Astrocyte (in vitro differentiated cells and primary cell): ENCODE data around the gene SLC25A20. TPM values are rescaled to one million over a fixed set of nuclear protein-coding genes. Genes with fewer than 3 reads are reported as not detected.

Source experiments
- DNase-seq: peaks from one replicate; pipeline ENCODE4 v3.0.0-alpha.2; 2010; ENCODE audit warnings: low read depth
- FAIRE-seq: peaks from 2 replicates; lab custom pipeline; 2011; peaks lifted over from hg19 to GRCh38; lab: Jason Lieb, UNC
- H2AFZ ChIP-seq: 2 replicates; pipeline ENCODE4 v1.6.0; 2012; ENCODE audit warnings: low read depth, low read length, inconsistent platforms
- H3K27ac ChIP-seq: 2 replicates; pipeline ENCODE4 v1.5.1; 2011; ENCODE audit warnings: low read depth, low read length, inconsistent platforms
- H3K27me3 ChIP-seq: 2 replicates; pipeline ENCODE4 v1.6.0; 2011; ENCODE audit warnings: low read length, inconsistent platforms; ENCODE audit not compliant: insufficient read depth
- H3K36me3 ChIP-seq: 2 replicates; pipeline ENCODE4 v1.5.1; 2011; ENCODE audit warnings: low read length, inconsistent platforms; ENCODE audit not compliant: insufficient read depth
- H3K4me1 ChIP-seq: 2 replicates; pipeline ENCODE4 v1.5.1; 2011; ENCODE audit warnings: low read length, inconsistent platforms; ENCODE audit not compliant: insufficient read depth
- H3K4me2 ChIP-seq: 2 replicates; pipeline ENCODE4 v1.6.0; 2012; ENCODE audit warnings: low read length, inconsistent platforms
- H3K4me3 ChIP-seq: 2 replicates; pipeline ENCODE4 v1.5.1; 2011; ENCODE audit warnings: low read depth, mild to moderate bottlenecking, low read length, inconsistent platforms; ENCODE audit not compliant: insufficient read depth
- H3K79me2 ChIP-seq: 2 replicates; pipeline ENCODE4 v1.6.0; 2012; ENCODE audit warnings: mild to moderate bottlenecking, low read length, inconsistent platforms; ENCODE audit not compliant: insufficient read depth
- H3K9ac ChIP-seq: 2 replicates; pipeline ENCODE4 v1.6.0; 2012; ENCODE audit warnings: mild to moderate bottlenecking, low read length, inconsistent platforms
- H3K9me3 ChIP-seq: 2 replicates; pipeline ENCODE4 v1.5.1; 2012; ENCODE audit warnings: low read depth, mild to moderate bottlenecking, low read length, inconsistent platforms; ENCODE audit not compliant: insufficient read depth
- H4K20me1 ChIP-seq: 2 replicates; pipeline ENCODE4 v1.6.0; 2012; ENCODE audit warnings: low read length, inconsistent platforms; ENCODE audit not compliant: insufficient read depth
- H3K27ac Mint-ChIP-seq: one replicate; pipeline ENCODE4 v1.8.0; 2021; ENCODE audit warnings: mild to moderate bottlenecking, mixed read lengths; ENCODE audit not compliant: unreplicated experiment
- H3K27me3 Mint-ChIP-seq: one replicate; pipeline ENCODE4 v1.8.0; 2021; ENCODE audit warnings: low read depth, mixed read lengths; ENCODE audit not compliant: unreplicated experiment
- H3K36me3 Mint-ChIP-seq: one replicate; pipeline ENCODE4 v1.8.0; 2021; ENCODE audit warnings: low read depth, mixed read lengths; ENCODE audit not compliant: unreplicated experiment
- H3K4me1 Mint-ChIP-seq: one replicate; pipeline ENCODE4 v1.8.0; 2021; ENCODE audit warnings: low read depth, mixed read lengths; ENCODE audit not compliant: unreplicated experiment
- H3K4me3 Mint-ChIP-seq: one replicate; pipeline ENCODE4 v1.8.0; 2021; ENCODE audit warnings: mild to moderate bottlenecking, moderate library complexity, mixed read lengths; ENCODE audit not compliant: unreplicated experiment
- H3K9me3 Mint-ChIP-seq: one replicate; pipeline ENCODE4 v1.8.0; 2021; ENCODE audit warnings: mild to moderate bottlenecking, mixed read lengths; ENCODE audit not compliant: unreplicated experiment
- EZH2 ChIP-seq: IDR thresholded peaks from 2 replicates; pipeline ENCODE4 v1.6.1; 2012; ENCODE audit warnings: mild to moderate bottlenecking, low read length, inconsistent platforms; ENCODE audit not compliant: insufficient read depth
- total RNA-seq: library from RNA; stranded (reverse); gene quantifications from 2 replicates; pipeline ENCODE4 v1.2.1, GENCODE V29; 2021
- TF ChIP-seq, protein P1 (sequence below): IDR thresholded peaks from 2 replicates; pipeline ENCODE4 v1.5.1; 2011; ENCODE audit warnings: low read depth, mild to moderate bottlenecking, inconsistent platforms, low read length, moderate library complexity; ENCODE audit not compliant: insufficient read depth

Gene SLC25A20
- total RNA-seq, 1 donor from 2014 or later, result 25.0 TPM

DNA sequence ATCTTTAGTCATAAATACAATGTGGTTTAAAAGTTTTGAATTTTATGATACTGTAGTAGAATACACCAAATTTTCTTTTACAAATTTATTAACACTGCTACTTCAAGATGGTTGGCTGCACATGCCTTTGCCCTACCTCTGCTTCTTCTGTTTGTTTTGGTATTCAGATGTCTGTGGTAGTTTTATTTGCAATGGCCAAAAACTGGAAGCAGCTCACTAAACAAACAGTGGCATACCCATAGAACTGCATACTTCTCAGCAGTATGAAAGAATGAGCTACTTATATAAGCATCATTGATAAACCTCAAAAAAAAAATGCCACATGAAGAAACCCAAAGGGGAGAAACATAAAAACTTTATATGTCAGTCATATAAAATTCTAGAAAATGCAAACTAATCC lies 39.5 kb upstream of the SLC25A20 start:
- no peak overlapping the region for H3K27ac Mint-ChIP-seq
- H3K27me3 Mint-ChIP-seq, result no peaks in the 10 kb centered on the region
- H3K4me1 ChIP-seq, result no peaks in the 10 kb centered on the region
- H3K27ac ChIP-seq, result no peak overlapping the region
- H3K4me3 ChIP-seq, result no peak overlapping the region
- no peaks in the 10 kb centered on the region for H3K4me1 Mint-ChIP-seq
- peaks cover 73% of the 10 kb centered on the region for H3K79me2 ChIP-seq
- no peaks in the 10 kb centered on the region for H3K9me3 ChIP-seq
- H3K9me3 Mint-ChIP-seq, result no peaks in the 10 kb centered on the region
- H3K9ac ChIP-seq, result no peak overlapping the region
- no peak overlapping the region for H3K4me3 Mint-ChIP-seq
- TF ChIP-seq EZH2, result no peak
- TF ChIP-seq, protein P1, sequence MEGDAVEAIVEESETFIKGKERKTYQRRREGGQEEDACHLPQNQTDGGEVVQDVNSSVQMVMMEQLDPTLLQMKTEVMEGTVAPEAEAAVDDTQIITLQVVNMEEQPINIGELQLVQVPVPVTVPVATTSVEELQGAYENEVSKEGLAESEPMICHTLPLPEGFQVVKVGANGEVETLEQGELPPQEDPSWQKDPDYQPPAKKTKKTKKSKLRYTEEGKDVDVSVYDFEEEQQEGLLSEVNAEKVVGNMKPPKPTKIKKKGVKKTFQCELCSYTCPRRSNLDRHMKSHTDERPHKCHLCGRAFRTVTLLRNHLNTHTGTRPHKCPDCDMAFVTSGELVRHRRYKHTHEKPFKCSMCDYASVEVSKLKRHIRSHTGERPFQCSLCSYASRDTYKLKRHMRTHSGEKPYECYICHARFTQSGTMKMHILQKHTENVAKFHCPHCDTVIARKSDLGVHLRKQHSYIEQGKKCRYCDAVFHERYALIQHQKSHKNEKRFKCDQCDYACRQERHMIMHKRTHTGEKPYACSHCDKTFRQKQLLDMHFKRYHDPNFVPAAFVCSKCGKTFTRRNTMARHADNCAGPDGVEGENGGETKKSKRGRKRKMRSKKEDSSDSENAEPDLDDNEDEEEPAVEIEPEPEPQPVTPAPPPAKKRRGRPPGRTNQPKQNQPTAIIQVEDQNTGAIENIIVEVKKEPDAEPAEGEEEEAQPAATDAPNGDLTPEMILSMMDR, result no peak
- DNase-seq, result no peak
- no peaks in the 10 kb centered on the region for H3K27me3 ChIP-seq
- peaks cover 11% of the 10 kb centered on the region for H3K36me3 Mint-ChIP-seq
- FAIRE-seq, result no peak
- H3K4me2 ChIP-seq, result no peak overlapping the region
- no peak overlapping the region for H2AFZ ChIP-seq
- peaks cover 44% of the 10 kb centered on the region for H4K20me1 ChIP-seq
- peaks cover 10% of the 10 kb centered on the region for H3K36me3 ChIP-seq

DNA sequence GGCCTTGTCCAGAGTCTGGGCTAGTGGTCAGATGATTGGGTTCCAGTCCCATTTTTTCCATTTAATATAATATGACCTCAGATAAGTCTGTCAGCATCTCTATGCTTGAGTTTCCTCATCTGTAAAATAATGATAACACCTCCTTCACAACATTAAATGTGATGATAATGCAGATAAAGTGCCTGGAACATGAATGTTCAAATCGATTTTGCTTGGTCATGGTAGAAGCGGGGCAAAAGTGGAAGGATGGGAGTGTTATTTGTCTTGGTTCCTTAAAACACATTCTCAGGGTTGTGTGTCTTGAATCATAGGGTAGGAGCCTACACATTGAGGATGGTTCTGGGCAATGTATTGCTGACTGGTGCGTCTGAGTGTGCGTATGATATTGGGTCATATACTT lies 36.8 kb upstream of the SLC25A20 start:
- H3K27ac Mint-ChIP-seq, result no peak overlapping the region
- no peak for FAIRE-seq

DNA sequence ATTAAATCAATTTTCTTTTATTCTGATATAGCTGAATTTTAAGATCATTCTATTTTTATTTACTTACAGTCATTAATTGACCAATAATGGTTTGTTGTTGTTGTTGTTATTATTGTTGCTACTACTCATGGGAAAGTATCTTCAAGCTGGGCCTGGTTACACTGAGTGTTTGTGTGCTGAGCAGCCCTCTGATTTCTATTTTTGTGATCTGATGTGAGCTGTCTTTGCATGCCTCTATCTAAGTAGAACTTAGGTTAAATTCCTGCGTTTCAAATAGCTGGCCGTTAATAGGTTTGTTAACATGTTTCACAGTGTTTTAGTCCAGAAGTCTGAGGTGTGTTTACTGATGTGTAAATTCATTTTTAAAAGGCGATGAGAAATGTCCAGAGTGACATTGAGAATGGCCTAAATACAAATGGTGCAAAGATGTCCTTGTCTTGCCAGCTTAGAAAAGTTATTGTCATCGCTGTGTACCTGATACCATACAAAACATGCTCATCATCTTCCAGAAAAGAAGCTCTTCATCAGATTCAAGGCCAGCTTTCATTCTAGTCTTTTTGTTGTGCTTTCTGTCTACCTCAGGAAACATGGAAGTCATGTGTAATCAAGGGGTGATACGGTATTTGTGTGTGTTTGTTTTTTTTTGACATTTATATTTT lies 35.8 kb upstream of the SLC25A20 start:
- no peaks in the 10 kb centered on the region for H3K27me3 Mint-ChIP-seq
- no peak overlapping the region for H2AFZ ChIP-seq
- FAIRE-seq (no peak), DNase-seq (no peak)
- H3K9me3 ChIP-seq, result no peaks in the 10 kb centered on the region
- no peak overlapping the region for H3K27ac ChIP-seq
- peaks cover 4% of the 10 kb centered on the region for H3K4me1 ChIP-seq
- peaks cover 72% of the 10 kb centered on the region for H4K20me1 ChIP-seq
- no peak overlapping the region for H3K4me2 ChIP-seq
- peaks cover 15% of the 10 kb centered on the region for H3K36me3 Mint-ChIP-seq
- H3K36me3 ChIP-seq, result peaks cover 10% of the 10 kb centered on the region
- H3K9me3 Mint-ChIP-seq, result no peaks in the 10 kb centered on the region
- H3K9ac ChIP-seq, result no peak overlapping the region
- H3K79me2 ChIP-seq, result peaks cover 95% of the 10 kb centered on the region
- no peak overlapping the region for H3K27ac Mint-ChIP-seq
- no peak for TF ChIP-seq EZH2
- TF ChIP-seq, protein P1, result no peak
- H3K27me3 ChIP-seq, result no peaks in the 10 kb centered on the region
- H3K4me3 Mint-ChIP-seq, result no peak overlapping the region
- H3K4me1 Mint-ChIP-seq, result peaks cover 13% of the 10 kb centered on the region
- no peak overlapping the region for H3K4me3 ChIP-seq

More for the DNA sequence above, 36.8 kb upstream of the SLC25A20 start:
- no peak overlapping the region for H3K4me3 ChIP-seq
- peaks cover 15% of the 10 kb centered on the region for H3K36me3 Mint-ChIP-seq
- H3K9ac ChIP-seq, result no peak overlapping the region
- no peaks in the 10 kb centered on the region for H3K9me3 ChIP-seq
- H3K4me3 Mint-ChIP-seq, result no peak overlapping the region
- peaks cover 10% of the 10 kb centered on the region for H3K36me3 ChIP-seq
- H3K4me2 ChIP-seq, result no peak overlapping the region
- no peak overlapping the region for H2AFZ ChIP-seq
- no peaks in the 10 kb centered on the region for H3K27me3 Mint-ChIP-seq
- peaks cover 6% of the 10 kb centered on the region for H3K4me1 Mint-ChIP-seq
- no peak for DNase-seq
- no peak for TF ChIP-seq EZH2
- TF ChIP-seq, protein P1, result no peak
- H3K79me2 ChIP-seq, result peaks cover 84% of the 10 kb centered on the region
- no peak overlapping the region for H3K27ac ChIP-seq
- H3K9me3 Mint-ChIP-seq, result no peaks in the 10 kb centered on the region
- H4K20me1 ChIP-seq, result peaks cover 62% of the 10 kb centered on the region
- H3K27me3 ChIP-seq, result no peaks in the 10 kb centered on the region
- H3K4me1 ChIP-seq, result no peaks in the 10 kb centered on the region
